Measurements from ENCODE around the gene LZTFL1.

- no peak for TF ChIP-seq POLR2A (IDR thresholded peaks at IDR 0.05; ENCODE audit: low read length)
- no peak for TF ChIP-seq GATA1 (IDR thresholded peaks at IDR 0.05; ENCODE audit: low read depth, low read length)
These were observed 23.6 kb upstream of the LZTFL1 start for GRCh38 chr3:45865563-45865962.
